Transverse colon (tissue), 4 donors: ENCODE results near the gene ZNF679. TPM values are rescaled to one million over a fixed set of nuclear protein-coding genes. Genes with fewer than 3 reads are reported as not detected.
"Not testable (repeated sequence)": the region's sequence is repeated elsewhere in the genome, so short reads cannot be mapped to it uniquely, and the experiment has no call there.

Source experiments
- DNase-seq: peaks from one replicate; pipeline ENCODE4 v3.0.0-alpha.2; 2019
- H3K27ac ChIP-seq, 4 donors: fragments of 200-600 bp; sonication (generic); 2 replicates each; pipeline ENCODE4 v1.5.1; 2016 to 2018; ENCODE audit warnings: inconsistent platforms in 4 of 4
- H3K27me3 ChIP-seq: fragments of 200-600 bp; sonication (generic); 2 replicates; pipeline ENCODE4 v1.5.1; 2017; ENCODE audit warnings: inconsistent platforms
- H3K36me3 ChIP-seq, 4 donors: fragments of 200-600 bp; sonication (generic); 2 replicates each; pipeline ENCODE4 v1.5.1; 2017 to 2019; ENCODE audit warnings: inconsistent platforms in 4 of 4
- H3K4me1 ChIP-seq, 4 donors: fragments of 200-600 bp; sonication (generic); 2 replicates each; pipeline ENCODE4 v1.5.1; 2017 to 2020; ENCODE audit warnings: inconsistent platforms in 4 of 4
- H3K4me3 ChIP-seq, 4 donors: fragments of 200-600 bp; sonication (generic); 1 replicate in 1 of 4; 2 replicates in 3 of 4; pipeline versions ENCODE4 v1.5.1 to v1.6.1; 2017 to 2019; ENCODE audit warnings: inconsistent platforms in 4 of 4
- H3K9me3 ChIP-seq, 2 donors: fragments of 200-600 bp; sonication (generic); 2 replicates each; pipeline ENCODE4 v1.5.1; 2017 to 2019; ENCODE audit warnings: inconsistent platforms in 2 of 2
- CTCF ChIP-seq, 5 experiments: fragments of 200-600 bp in 3 of 5; fragments of 450-650 bp in 2 of 5; sonication (generic) in 3 of 5; IDR thresholded peaks; 1 replicate in 2 of 5; 2 replicates in 3 of 5; pipeline ENCODE4 v1.5.1; 2016 to 2017; ENCODE audit warnings: antibody characterized with exemption in 5 of 5, inconsistent platforms in 3 of 5, mild to moderate bottlenecking in 2 of 5, moderate library complexity in 1 of 5
- EP300 ChIP-seq: sonication (generic); formaldehyde crosslinking; IDR thresholded peaks from one replicate; pipeline ENCODE4 v1.6.1; 2017; ENCODE audit warnings: antibody characterized with exemption, low read depth
- POLR2A ChIP-seq: fragments of 450-650 bp; IDR thresholded peaks from one replicate; pipeline ENCODE4 v1.6.1; 2016; ENCODE audit warnings: antibody characterized with exemption, mild to moderate bottlenecking, moderate library complexity
- POLR2AphosphoS5 ChIP-seq, 3 donors: sonication (generic); formaldehyde crosslinking; IDR thresholded peaks; one replicate each; pipeline ENCODE4 v1.6.1; 2016; ENCODE audit warnings: antibody characterized with exemption in 3 of 3
- WGBS, 2 donors: methylation state at CpG; one replicate each; pipeline ENCODE4 v1.1.5; 2018; ENCODE audit warnings: low coverage in 1 of 2; 5-methylcytosine and 5-hydroxymethylcytosine counted together
- in situ Hi-C, 4 donors: fragments of 200-750 bp; cut with MboI; loops; one replicate each; pipeline versions ENCODE4 v1.15.0 to v1.15.1; 2017; ENCODE audit warnings: low sequenced_read_pairs in 3 of 4, low pct_ligation_motif_present in 1 of 4, low pct_unique_long_range_greater_than_20kb in 1 of 4
- intact Hi-C: fragments of 100-400 bp; cut with DNase I; formaldehyde crosslinking; loops from one replicate; pipeline ENCODE4 v1.15.1; 2023; ENCODE audit warnings: low total_unique reads
- total RNA-seq, 4 donors: library from RNA; depleted of rRNA; stranded (reverse); fragments of >200 nt; gene quantifications; one replicate each; pipeline ENCODE4 v1.1.0, GENCODE V29; 2016

The ZNF679 gene
- total RNA-seq, 4 donors from 2014 or later: not detected

- no peaks in the 10 kb centered on the region for H3K27me3 ChIP-seq
- H3K36me3 ChIP-seq: no peaks in the 10 kb centered on the region
- intact Hi-C loops: no loop called here
- H3K4me1 ChIP-seq: no peaks in the 10 kb centered on the region
- DNase-seq: no peak
- no peak overlapping the region for H3K4me3 ChIP-seq
- H3K27ac ChIP-seq: no peak overlapping the region
- no peak for TF ChIP-seq POLR2A
- no peak for TF ChIP-seq EP300
- no peak for TF ChIP-seq CTCF (IDR thresholded peaks at IDR 0.05)
- TF ChIP-seq POLR2AphosphoS5 (IDR thresholded peaks at IDR 0.05): no peak
- no peaks in the 10 kb centered on the region for H3K9me3 ChIP-seq
- 91 to 100% methylated on average over 2 to 24 of the region's 24 CpGs for WGBS, 2 donors
- in situ Hi-C loops: loop anchor here in 3 of 4 donors (25.0 kb wide), 1 partner anchor 420 kb away; no protein-coding TSS in a partner anchor
Observed at GRCh38 chr7:64192148-64192704, 36.0 kb upstream of the ZNF679 start.

- H3K9me3 ChIP-seq: no peaks in the 10 kb centered on the region
- H3K36me3 ChIP-seq: no peaks in the 10 kb centered on the region
- TF ChIP-seq CTCF (IDR thresholded peaks at IDR 0.05) (no peak), POLR2A (no peak)
- intact Hi-C loops: no loop called here
- H3K4me3 ChIP-seq: no peak overlapping the region
- in situ Hi-C loops: loop anchor here in 3 of 4 donors (25.0 kb wide), 1 partner anchor 420 kb away; no protein-coding TSS in a partner anchor
- H3K4me1 ChIP-seq: no peaks in the 10 kb centered on the region
- 74% methylated on average over 5 of the region's 8 CpGs; no CpG with 5 or more reads in 1 of the 2 donors for WGBS, 2 donors
- H3K27ac ChIP-seq: no peak overlapping the region
- no peak for DNase-seq
- H3K27me3 ChIP-seq: no peaks in the 10 kb centered on the region
Observed at GRCh38 chr7:64192775-64193174, 35.5 kb upstream of the ZNF679 start.

- Histone ChIP-seq H3K9me3 (peaks cover 0 to 8% of the 10 kb centered on the region in 2 donors), H3K27ac (no peak within 1 kb of the TSS), H3K27me3 (no peaks in the 10 kb centered on the region), H3K36me3 (no peaks in the 10 kb centered on the region), H3K4me1 (no peaks in the 10 kb centered on the region), H3K4me3 (no peak within 1 kb of the TSS)
- in situ Hi-C loops: no loop called here
- no peak for TF ChIP-seq POLR2A
- TF ChIP-seq POLR2AphosphoS5 (IDR thresholded peaks at IDR 0.05): no peak
- TF ChIP-seq CTCF (IDR thresholded peaks at IDR 0.05): no peak
- DNase-seq: no peak
- 87 to 96% methylated on average over 4 to 13 of the region's 13 CpGs for WGBS, 2 donors
- intact Hi-C loops: no loop called here
Observed at GRCh38 chr7:64206903-64207302, 21.4 kb upstream of the ZNF679 start, which contains the start of gene ZNF735. Gene ZNF735 (plus strand): TSS chr7:64207203. CDS start chr7:64207203, 0 bp downstream.

- in situ Hi-C loops: not testable (repeated sequence)
- H3K9me3 ChIP-seq: peaks cover 37 to 38% of the 10 kb centered on the region in 2 donors
Observed at GRCh38 chr7:64219710-64220298, 8.5 kb upstream of the ZNF679 start.

More at GRCh38 chr7:64219710-64220298, 8.5 kb upstream of the ZNF679 start:
- H3K27ac ChIP-seq, H3K4me1 ChIP-seq, H3K36me3 ChIP-seq, H3K4me3 ChIP-seq, H3K27me3 ChIP-seq, DNase-seq, intact Hi-C loops: not testable (repeated sequence)
- WGBS, 2 donors: 58 to 83% methylated on average over 3 to 5 of the region's 5 CpGs
